Upper lobe of left lung (tissue), 6 donors: ENCODE measurements around the gene KCNJ6. TPM values are rescaled to one million over a fixed set of nuclear protein-coding genes. Genes with fewer than 3 reads are reported as not detected.
A peak's percentile ranks its signal among the peaks of the same experiment; 100 is the strongest.

Experiments used
- ATAC-seq, 2 donors: fragments of 200-7000 bp; cut with Tn5 transposase; one replicate each; pipeline ENCODE4 v1.9.1; 2022; ENCODE audit warnings: mild to moderate bottlenecking in 2 of 2, moderate library complexity in 2 of 2; ENCODE audit not compliant: low FRiP score in 2 of 2
- DNase-seq, 2 donors: peaks; one replicate each; pipeline ENCODE4 v3.0.0-alpha.2; 2019 to 2020
- H3K27ac ChIP-seq, 4 donors: fragments of 200-600 bp; sonication (generic); one replicate each; pipeline ENCODE4 v1.5.1; 2016 to 2019
- H3K27me3 ChIP-seq, 4 donors: fragments of 200-600 bp; sonication (generic); one replicate each; pipeline ENCODE4 v1.5.1; 2017 to 2019
- H3K36me3 ChIP-seq, 4 donors: fragments of 200-600 bp; sonication (generic); one replicate each; pipeline ENCODE4 v1.5.1; 2016 to 2019
- H3K4me1 ChIP-seq, 4 donors: fragments of 200-600 bp; sonication (generic); one replicate each; pipeline ENCODE4 v1.5.1; 2018 to 2019
- H3K4me3 ChIP-seq, 4 donors: fragments of 200-600 bp; sonication (generic); one replicate each; pipeline ENCODE4 v1.5.1; 2017 to 2019; ENCODE audit warnings: mild to moderate bottlenecking in 2 of 4, moderate library complexity in 1 of 4
- H3K9me3 ChIP-seq, 4 donors: fragments of 200-600 bp; sonication (generic); one replicate each; pipeline ENCODE4 v1.5.1; 2018 to 2019
- EP300 ChIP-seq, 4 donors: sonication (generic); formaldehyde crosslinking; IDR thresholded peaks; one replicate each; pipeline ENCODE4 v1.5.1; 2017; ENCODE audit warnings: antibody characterized with exemption in 4 of 4, control low read depth in 2 of 4
- POLR2A ChIP-seq, 4 donors: fragments of 450-650 bp; IDR thresholded peaks; one replicate each; pipeline ENCODE4 v1.5.1; 2016 to 2017; ENCODE audit warnings: antibody characterized with exemption in 4 of 4, mild to moderate bottlenecking in 2 of 4
- POLR2AphosphoS5 ChIP-seq, 2 donors: sonication (generic); formaldehyde crosslinking; IDR thresholded peaks; one replicate each; pipeline ENCODE4 v1.5.1; 2017; ENCODE audit warnings: antibody characterized with exemption in 2 of 2
- WGBS, 2 donors: methylation state at CpG; one replicate each; pipeline ENCODE4 v1.1.5; 2017 to 2018; 5-methylcytosine and 5-hydroxymethylcytosine counted together
- total RNA-seq, 6 donors: library from RNA; depleted of rRNA in 4 of 6; stranded (reverse); fragments of >200 nt in 4 of 6; gene quantifications; one replicate each; pipeline versions ENCODE4 v1.1.0 to v1.2.1, GENCODE V29; 2016 to 2021
- TF ChIP-seq, protein P1 (sequence below), 6 experiments: fragments of 450-650 bp in 4 of 6; fragments of 200-600 bp in 2 of 6; sonication (generic) in 2 of 6; IDR thresholded peaks; one replicate each; pipeline ENCODE4 v1.5.1; 2016 to 2019; ENCODE audit warnings: antibody characterized with exemption in 6 of 6
- donor health status: DM: no; HTN: no; CAD: no; lungs with moderate emphysema.
- donor health status: DM: no; HTN: yes; CAD: no; lungs with severe emphysema.

The KCNJ6 gene
- total RNA-seq, 6 donors from 2014 or later = 0.06 to 0.15 TPM; not detected in 4

DNA sequence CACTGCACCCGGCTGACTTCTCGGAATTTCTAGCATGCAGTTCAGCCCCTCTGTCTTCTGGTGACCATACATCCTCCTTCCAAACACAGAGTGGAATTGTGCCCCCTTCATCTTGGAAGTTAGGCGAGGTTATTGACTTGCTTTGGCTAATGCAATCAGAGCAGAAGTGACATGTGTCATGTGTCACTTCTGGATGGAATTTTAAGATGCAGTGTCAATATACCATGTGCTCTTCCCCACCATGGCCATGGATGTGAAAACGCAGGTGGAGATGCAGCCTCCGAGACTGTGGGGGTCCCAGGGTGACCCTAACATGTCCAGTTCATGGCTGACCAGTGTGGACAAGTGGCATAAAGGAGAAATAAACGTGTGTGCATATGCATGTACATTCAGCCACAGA is 83.0 kb downstream of the KCNJ6 start:
- Histone ChIP-seq H3K27me3 (no peaks in the 10 kb centered on the region), H3K4me3 (no peak overlapping the region), H3K27ac (no peak overlapping the region), H3K4me1 (no peaks in the 10 kb centered on the region), H3K36me3 (no peaks in the 10 kb centered on the region), H3K9me3 (no peaks in the 10 kb centered on the region)
- DNase-seq (no peak), ATAC-seq (no peak)
- 81 to 88% methylated on average over 6 of the region's 6 CpGs for WGBS, 2 donors
- TF ChIP-seq, protein P1, sequence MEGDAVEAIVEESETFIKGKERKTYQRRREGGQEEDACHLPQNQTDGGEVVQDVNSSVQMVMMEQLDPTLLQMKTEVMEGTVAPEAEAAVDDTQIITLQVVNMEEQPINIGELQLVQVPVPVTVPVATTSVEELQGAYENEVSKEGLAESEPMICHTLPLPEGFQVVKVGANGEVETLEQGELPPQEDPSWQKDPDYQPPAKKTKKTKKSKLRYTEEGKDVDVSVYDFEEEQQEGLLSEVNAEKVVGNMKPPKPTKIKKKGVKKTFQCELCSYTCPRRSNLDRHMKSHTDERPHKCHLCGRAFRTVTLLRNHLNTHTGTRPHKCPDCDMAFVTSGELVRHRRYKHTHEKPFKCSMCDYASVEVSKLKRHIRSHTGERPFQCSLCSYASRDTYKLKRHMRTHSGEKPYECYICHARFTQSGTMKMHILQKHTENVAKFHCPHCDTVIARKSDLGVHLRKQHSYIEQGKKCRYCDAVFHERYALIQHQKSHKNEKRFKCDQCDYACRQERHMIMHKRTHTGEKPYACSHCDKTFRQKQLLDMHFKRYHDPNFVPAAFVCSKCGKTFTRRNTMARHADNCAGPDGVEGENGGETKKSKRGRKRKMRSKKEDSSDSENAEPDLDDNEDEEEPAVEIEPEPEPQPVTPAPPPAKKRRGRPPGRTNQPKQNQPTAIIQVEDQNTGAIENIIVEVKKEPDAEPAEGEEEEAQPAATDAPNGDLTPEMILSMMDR (IDR thresholded peaks at IDR 0.05) = no peak
- TF ChIP-seq EP300 (IDR thresholded peaks at IDR 0.05) (no peak), POLR2A (IDR thresholded peaks at IDR 0.05) (no peak), POLR2AphosphoS5 (IDR thresholded peaks at IDR 0.05) (no peak)

DNA sequence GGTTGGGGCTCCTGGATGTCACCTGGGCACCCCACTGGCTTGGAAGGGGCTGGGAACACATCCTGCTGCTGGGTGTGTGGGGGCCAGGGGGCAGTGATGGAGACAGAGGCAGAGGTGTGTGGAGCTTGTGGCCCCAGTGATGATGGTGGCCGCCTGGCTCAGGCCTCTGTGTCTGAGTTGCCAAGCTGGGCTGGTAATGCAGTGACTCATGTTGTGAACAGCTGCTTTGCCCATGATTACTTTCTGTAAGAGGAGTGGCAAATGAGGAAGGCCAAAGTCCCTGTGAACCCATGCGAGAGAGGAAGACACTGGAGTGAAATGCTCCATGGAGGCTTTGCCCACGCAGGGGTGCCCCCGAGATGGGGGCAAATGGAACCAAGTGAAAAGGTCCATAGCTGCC is 86.8 kb downstream of the KCNJ6 start:
- 53 to 64% methylated on average over 4 of the region's 4 CpGs for WGBS, 2 donors
- TF ChIP-seq POLR2A (IDR thresholded peaks at IDR 0.05) (no peak), EP300 (IDR thresholded peaks at IDR 0.05) (no peak), POLR2AphosphoS5 (IDR thresholded peaks at IDR 0.05) (no peak)
- TF ChIP-seq, protein P1 (IDR thresholded peaks at IDR 0.05) = no peak
- ATAC-seq = peak in 1 of 2 donors; percentile 35

DNA sequence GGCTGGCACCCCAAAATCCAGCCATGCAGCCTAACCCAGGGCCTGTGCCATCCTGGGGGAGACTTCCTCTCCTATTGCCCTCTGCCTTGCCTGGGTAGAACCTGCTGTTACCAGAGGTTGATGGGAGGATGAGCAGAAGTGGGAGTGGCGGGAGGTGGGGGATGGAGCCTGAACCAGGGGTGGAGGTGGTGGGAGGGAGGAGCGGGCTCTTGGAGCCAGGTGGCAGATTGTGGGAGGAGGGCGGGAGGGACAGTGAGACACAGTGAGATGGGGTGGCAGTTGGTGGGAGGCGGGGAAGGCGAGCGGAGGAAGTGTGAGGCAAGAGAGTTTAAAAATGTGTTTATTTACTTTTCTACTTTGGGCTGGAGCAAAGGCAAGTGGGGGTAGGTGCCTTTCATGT is 87.3 kb downstream of the KCNJ6 start:
- Histone ChIP-seq H3K9me3 (no peaks in the 10 kb centered on the region), H3K4me3 (no peak overlapping the region), H3K4me1 (no peaks in the 10 kb centered on the region), H3K27me3 (no peaks in the 10 kb centered on the region), H3K36me3 (no peaks in the 10 kb centered on the region), H3K27ac (peak overlapping the region in 1 of 4 donors; percentile 67)
- no peak for TF ChIP-seq POLR2A (IDR thresholded peaks at IDR 0.05)
- no peak for TF ChIP-seq POLR2AphosphoS5 (IDR thresholded peaks at IDR 0.05)
- WGBS, 2 donors = 36 to 49% methylated on average over 6 of the region's 6 CpGs
- DNase-seq (no peak), ATAC-seq (no peak)

More for the DNA sequence above, 86.8 kb downstream of the KCNJ6 start:
- Histone ChIP-seq H3K4me1 (no peaks in the 10 kb centered on the region), H3K4me3 (no peak overlapping the region), H3K27ac (peak overlapping the region in 1 of 4 donors; percentile 67), H3K27me3 (no peaks in the 10 kb centered on the region), H3K9me3 (no peaks in the 10 kb centered on the region), H3K36me3 (no peaks in the 10 kb centered on the region)
- peak; percentile 15 to 65 for DNase-seq

DNA sequence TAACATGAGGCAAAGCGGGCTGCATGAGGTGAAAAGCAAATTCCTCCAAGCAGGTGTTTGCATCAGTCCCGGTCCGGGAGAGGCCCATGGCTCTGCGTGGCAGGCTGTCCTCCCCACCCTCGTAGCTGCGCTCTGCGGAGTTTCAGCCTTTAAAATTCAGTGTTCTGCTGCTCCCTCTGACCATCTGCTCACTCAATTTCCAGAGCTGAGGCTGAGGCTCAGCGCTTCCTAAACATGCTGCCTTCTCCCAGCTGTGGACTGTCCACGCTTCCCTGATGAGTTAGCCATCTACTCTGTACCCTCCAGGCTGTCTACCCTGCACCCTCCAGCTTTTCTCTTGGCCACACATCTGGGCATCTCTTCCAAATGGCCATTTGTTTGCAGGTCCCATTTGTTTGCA is 87.7 kb downstream of the KCNJ6 start:
- TF ChIP-seq POLR2AphosphoS5 (IDR thresholded peaks at IDR 0.05) (no peak), EP300 (IDR thresholded peaks at IDR 0.05) (no peak), POLR2A (IDR thresholded peaks at IDR 0.05) (no peak)
- TF ChIP-seq, protein P1 (IDR thresholded peaks at IDR 0.05) = no peak
- no peaks in the 10 kb centered on the region for H3K4me1 ChIP-seq
- 80 to 87% methylated on average over 7 to 9 of the region's 9 CpGs for WGBS, 2 donors
- no peaks in the 10 kb centered on the region for H3K9me3 ChIP-seq
- DNase-seq (peak in 1 of 2 donors; percentile 31), ATAC-seq (no peak)
- H3K36me3 ChIP-seq = no peaks in the 10 kb centered on the region
- no peak overlapping the region for H3K27ac ChIP-seq
- no peak overlapping the region for H3K4me3 ChIP-seq
- H3K27me3 ChIP-seq = no peaks in the 10 kb centered on the region

DNA sequence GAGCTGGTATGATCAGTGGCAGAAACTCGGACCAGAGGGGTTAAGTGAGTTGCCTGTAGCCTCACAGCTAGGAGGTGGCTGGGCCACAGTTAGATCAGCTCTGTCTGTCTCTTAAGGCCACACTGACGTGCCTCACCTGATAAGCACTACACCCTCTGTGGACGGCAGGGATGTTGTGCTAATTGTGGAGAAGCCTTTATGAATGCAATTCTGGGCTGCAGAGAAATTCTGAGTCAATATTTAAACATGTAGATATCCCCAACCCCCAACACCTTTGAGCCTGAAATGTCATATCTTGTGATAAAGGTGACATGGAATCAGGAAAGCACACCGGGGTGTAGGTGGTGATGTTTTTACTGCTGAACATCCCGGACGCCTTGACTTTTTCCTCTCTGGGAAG is 88.3 kb downstream of the KCNJ6 start:
- TF ChIP-seq POLR2AphosphoS5 (IDR thresholded peaks at IDR 0.05) = no peak
- TF ChIP-seq POLR2A (IDR thresholded peaks at IDR 0.05) = no peak
- TF ChIP-seq, protein P1 (IDR thresholded peaks at IDR 0.05) = no peak
- TF ChIP-seq EP300 (IDR thresholded peaks at IDR 0.05) = no peak
- ATAC-seq (no peak), DNase-seq (no peak)
- H3K27ac ChIP-seq = no peak overlapping the region
- H3K4me1 ChIP-seq = no peaks in the 10 kb centered on the region
- no peaks in the 10 kb centered on the region for H3K9me3 ChIP-seq
- H3K36me3 ChIP-seq = no peaks in the 10 kb centered on the region
- H3K27me3 ChIP-seq = no peaks in the 10 kb centered on the region
- no peak overlapping the region for H3K4me3 ChIP-seq
- WGBS, 2 donors = 80 to 88% methylated on average over 6 of the region's 6 CpGs
